ENCODE results near the gene LRP6.
A peak's percentile ranks its signal among the peaks of the same experiment; 100 is the strongest.
"Not testable (repeated sequence)": the region's sequence is repeated elsewhere in the genome, so short reads cannot be mapped to it uniquely, and the experiment has no call there.

The LRP6 gene

DNA sequence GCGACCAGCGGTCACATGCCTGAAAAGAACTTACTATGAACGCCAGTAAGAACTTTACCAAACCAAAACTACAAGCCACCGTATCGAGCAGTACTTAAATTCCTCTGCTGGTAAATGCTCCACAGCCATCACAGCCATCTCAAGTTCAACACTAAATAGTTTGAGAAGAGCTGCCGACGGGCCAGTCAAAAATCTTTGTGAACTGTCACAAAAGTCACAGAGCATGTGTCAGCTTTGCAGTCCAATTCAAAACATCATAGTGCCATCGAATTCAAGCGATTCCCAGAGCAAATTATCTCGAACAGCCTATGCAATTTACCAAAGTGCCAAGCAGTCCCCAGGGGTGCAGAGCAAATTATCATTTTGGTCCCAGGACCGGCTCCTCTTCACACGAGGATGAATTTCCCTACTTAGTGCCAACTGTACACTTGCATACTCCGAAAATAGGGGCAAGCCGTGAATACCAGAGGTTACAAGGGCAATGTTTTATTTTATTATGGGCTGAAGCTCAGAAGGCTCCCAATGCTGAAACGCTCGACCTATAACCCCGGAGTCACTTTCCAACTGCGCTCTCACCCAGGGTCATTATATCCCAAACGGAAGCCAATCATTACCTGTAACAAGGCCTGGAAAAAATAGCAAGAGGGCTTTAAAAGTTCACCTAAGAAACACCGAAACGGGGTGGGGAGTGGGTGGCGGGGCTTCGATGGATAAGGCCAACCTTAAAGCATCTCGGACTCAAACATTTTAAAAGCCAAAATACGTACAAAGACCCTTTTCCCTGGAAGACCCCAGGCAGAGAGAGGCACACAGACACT lies 1.1 kb downstream of the LRP6 start:
- Histone ChIP-seq H3K27me3 (ENCODE audit: control insufficient read depth in 1 of 2, insufficient read depth in 2 of 2, low read length in 2 of 2) (no peaks in the 10 kb centered on the region), H3K36me3 (ENCODE audit: control insufficient read depth in 2 of 2, insufficient read depth in 2 of 2, low read length in 2 of 2) (no peaks in the 10 kb centered on the region), H3K4me3 (ENCODE audit: low read length in 2 of 2) (peak overlapping the region; percentile 85 to 96), H3K9ac (ENCODE audit: low read length in 2 of 2) (peak overlapping the region; percentile 84 to 99), H3K27ac (ENCODE audit: low read length) (peak overlapping the region; percentile 94), H3K9me3 (ENCODE audit: control insufficient read depth in 2 of 2, low read length in 2 of 2) (no peaks in the 10 kb centered on the region), H3K4me1 (ENCODE audit: control insufficient read depth, insufficient read depth, low read length) (peaks cover 14% of the 10 kb centered on the region)

DNA sequence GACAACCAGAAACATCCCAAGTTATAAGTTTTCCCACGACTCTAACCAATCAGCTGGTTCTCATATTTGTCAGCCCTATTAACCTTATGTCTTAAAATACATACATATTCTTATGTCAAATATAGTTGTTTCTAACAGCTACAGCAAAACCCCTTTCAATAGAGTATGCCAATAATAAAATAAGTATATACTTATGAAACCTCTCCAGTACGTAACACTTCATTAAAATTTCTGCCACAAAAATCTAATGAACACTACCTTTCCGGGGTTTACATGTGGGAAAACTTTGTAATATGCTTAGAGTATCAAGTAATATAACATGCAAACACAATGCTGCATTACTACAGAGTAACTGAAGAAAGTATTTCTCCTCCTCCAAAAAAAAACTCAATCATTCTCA lies 1.8 kb downstream of the LRP6 start:
- Histone ChIP-seq H3K9ac (ENCODE audit: low read length in 2 of 2) (peak overlapping the region in 1 of 2 donors; percentile 84), H3K4me3 (ENCODE audit: low read length in 2 of 2) (peak overlapping the region; percentile 85 to 96), H3K9me3 (ENCODE audit: control insufficient read depth in 2 of 2, low read length in 2 of 2) (no peaks in the 10 kb centered on the region), H3K27ac (ENCODE audit: low read length) (no peak overlapping the region), H3K27me3 (ENCODE audit: control insufficient read depth in 1 of 2, insufficient read depth in 2 of 2, low read length in 2 of 2) (no peaks in the 10 kb centered on the region), H3K4me1 (ENCODE audit: control insufficient read depth, insufficient read depth, low read length) (peaks cover 14% of the 10 kb centered on the region), H3K36me3 (ENCODE audit: control insufficient read depth in 2 of 2, insufficient read depth in 2 of 2, low read length in 2 of 2) (no peaks in the 10 kb centered on the region)

DNA sequence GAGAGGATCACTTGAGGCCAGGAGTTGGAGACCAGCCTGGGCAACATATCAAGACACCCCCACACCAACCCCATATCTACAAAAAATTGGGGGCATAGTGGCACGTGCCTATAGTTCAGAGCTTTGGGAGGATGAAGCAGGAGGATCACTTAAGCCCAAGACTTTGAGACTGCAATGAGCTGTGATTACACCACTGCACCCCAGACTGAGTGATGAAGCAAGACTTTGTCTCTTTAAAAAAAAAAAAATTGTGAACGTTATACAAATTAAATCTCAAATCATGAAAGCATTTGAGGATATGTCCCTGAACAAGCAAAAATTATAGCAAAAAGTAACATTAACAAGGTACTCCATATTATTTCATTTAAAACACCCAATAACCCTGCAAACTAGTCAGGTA lies 2.9 kb downstream of the LRP6 start:
- Histone ChIP-seq H3K9me3 (ENCODE audit: control insufficient read depth in 2 of 2, low read length in 2 of 2) (no peaks in the 10 kb centered on the region), H3K9ac (ENCODE audit: low read length in 2 of 2) (no peak overlapping the region), H3K36me3 (ENCODE audit: control insufficient read depth in 2 of 2, insufficient read depth in 2 of 2, low read length in 2 of 2) (no peaks in the 10 kb centered on the region), H3K4me1 (ENCODE audit: control insufficient read depth, insufficient read depth, low read length) (peaks cover 14% of the 10 kb centered on the region), H3K27me3 (ENCODE audit: control insufficient read depth in 1 of 2, insufficient read depth in 2 of 2, low read length in 2 of 2) (no peaks in the 10 kb centered on the region), H3K4me3 (ENCODE audit: low read length in 2 of 2) (no peak overlapping the region), H3K27ac (ENCODE audit: low read length) (no peak overlapping the region)

DNA sequence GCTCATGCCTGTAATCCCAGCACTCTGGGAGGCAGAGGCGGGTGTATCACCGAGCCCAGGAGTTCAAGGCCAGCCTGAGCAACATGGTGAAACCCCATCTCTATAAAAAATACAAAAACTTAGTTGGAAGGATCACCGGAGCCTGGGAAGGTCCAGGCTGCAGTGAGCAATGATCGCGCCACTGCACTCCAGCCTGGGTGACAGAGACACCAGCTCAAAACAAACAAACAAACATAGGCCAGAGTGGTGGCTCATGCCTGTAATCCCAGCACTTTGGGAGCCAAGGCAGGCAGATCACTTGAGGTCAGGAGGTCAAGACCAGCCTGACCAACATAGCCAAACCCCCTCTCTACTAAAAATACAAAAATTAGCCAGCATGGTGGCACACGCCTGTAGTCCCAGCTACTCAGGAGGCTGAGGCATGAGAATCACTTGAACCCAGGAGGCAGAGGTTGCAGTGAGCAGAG lies 10.5 kb downstream of the LRP6 start:
- H3K4me3 ChIP-seq (ENCODE audit: low read length in 2 of 2); H3K9me3 ChIP-seq (ENCODE audit: control insufficient read depth in 2 of 2, low read length in 2 of 2); H3K9ac ChIP-seq (ENCODE audit: low read length in 2 of 2); H3K27ac ChIP-seq (ENCODE audit: low read length); H3K27me3 ChIP-seq (ENCODE audit: control insufficient read depth in 1 of 2, insufficient read depth in 2 of 2, low read length in 2 of 2); H3K36me3 ChIP-seq (ENCODE audit: control insufficient read depth in 2 of 2, insufficient read depth in 2 of 2, low read length in 2 of 2); H3K4me1 ChIP-seq (ENCODE audit: control insufficient read depth, insufficient read depth, low read length): not testable (repeated sequence)

DNA sequence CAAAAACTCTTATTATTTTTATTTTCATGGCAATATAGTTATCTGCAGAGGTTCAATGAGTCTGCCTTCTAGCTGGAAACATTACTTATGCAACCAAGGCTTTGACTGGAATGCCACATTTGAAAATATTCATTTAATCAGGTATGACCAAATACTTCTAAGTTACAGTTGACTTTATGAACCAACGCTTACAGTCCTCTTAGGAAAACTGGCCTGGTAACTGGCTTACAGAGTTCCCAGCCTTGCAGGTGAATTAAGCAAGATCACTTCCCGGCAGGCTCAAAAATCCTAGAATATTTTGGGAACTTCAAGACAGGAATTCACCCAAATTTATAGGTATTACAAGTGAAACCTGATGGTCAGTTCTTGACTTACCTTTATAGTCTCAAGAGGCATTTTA lies 12.3 kb downstream of the LRP6 start:
- H3K9ac ChIP-seq (ENCODE audit: low read length in 2 of 2): no peak overlapping the region
- no peak overlapping the region for H3K27ac ChIP-seq (ENCODE audit: low read length)
- H3K9me3 ChIP-seq (ENCODE audit: control insufficient read depth in 2 of 2, low read length in 2 of 2): no peaks in the 10 kb centered on the region
- H3K4me1 ChIP-seq (ENCODE audit: control insufficient read depth, insufficient read depth, low read length): no peaks in the 10 kb centered on the region
- H3K36me3 ChIP-seq (ENCODE audit: control insufficient read depth in 2 of 2, insufficient read depth in 2 of 2, low read length in 2 of 2): no peaks in the 10 kb centered on the region
- H3K4me3 ChIP-seq (ENCODE audit: low read length in 2 of 2): no peak overlapping the region
- no peaks in the 10 kb centered on the region for H3K27me3 ChIP-seq (ENCODE audit: control insufficient read depth in 1 of 2, insufficient read depth in 2 of 2, low read length in 2 of 2)

DNA sequence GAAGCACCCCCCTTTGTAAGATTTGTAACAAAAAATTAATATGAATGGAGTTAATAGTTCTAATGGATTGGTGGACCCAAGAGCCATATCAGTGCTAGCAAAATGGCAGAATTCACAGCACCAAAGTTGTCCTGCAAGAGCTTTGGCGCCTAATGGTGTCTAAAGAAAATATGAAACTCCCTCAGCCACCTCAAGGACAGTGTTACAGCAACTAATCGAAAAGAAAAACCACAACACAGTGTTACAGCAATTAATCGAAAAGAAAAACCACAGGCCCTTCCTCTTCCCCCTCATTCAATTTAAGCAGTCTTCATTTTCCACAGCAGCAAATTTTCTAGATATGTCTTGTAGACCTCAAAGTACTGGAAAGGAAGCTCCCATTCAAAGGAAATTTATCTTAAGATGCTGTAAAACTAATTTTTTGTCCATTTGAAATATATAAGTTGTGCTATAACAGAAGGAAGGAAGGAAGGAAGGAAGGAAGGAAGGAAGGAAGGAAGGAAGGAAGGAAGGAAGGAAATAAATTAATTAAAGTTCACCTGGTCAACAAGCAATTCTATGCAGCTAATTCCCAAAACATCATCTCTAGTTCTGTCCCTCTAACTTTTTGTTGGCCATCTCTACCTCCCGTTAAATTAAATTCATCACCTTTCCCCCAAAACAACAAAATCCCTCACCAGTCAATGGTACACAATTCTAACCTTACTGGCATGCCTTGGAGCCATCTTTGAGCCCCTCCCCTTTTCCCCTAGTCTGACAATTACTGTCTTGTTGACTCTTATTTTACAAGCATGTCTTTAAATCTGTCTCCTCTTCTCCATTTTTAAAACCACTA lies 17.4 kb downstream of the LRP6 start:
- Histone ChIP-seq H3K4me3 (ENCODE audit: low read length in 2 of 2) (no peak overlapping the region), H3K36me3 (ENCODE audit: control insufficient read depth in 2 of 2, insufficient read depth in 2 of 2, low read length in 2 of 2) (no peaks in the 10 kb centered on the region), H3K4me1 (ENCODE audit: control insufficient read depth, insufficient read depth, low read length) (no peaks in the 10 kb centered on the region), H3K27me3 (ENCODE audit: control insufficient read depth in 1 of 2, insufficient read depth in 2 of 2, low read length in 2 of 2) (no peaks in the 10 kb centered on the region), H3K9me3 (ENCODE audit: control insufficient read depth in 2 of 2, low read length in 2 of 2) (no peaks in the 10 kb centered on the region), H3K27ac (ENCODE audit: low read length) (no peak overlapping the region), H3K9ac (ENCODE audit: low read length in 2 of 2) (no peak overlapping the region)

DNA sequence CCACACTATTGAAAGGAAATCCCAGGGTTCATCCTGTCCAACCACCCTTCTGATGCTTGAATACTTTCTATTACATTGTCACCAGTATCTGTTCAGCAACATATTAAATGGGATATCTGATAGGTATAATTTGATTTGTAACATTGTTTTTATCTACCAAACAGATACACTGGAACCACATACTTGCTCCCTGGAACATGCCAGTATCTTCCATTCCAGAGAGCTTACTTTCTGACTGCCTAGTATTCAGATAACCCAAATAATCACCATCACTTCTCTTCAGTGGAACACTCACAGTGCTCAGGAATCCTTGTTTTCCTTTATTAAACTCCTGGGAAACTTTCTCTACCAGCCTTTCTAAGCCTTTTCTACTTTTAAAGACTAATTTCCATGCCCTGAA lies 19.3 kb downstream of the LRP6 start:
- Histone ChIP-seq H3K4me1 (ENCODE audit: control insufficient read depth, insufficient read depth, low read length) (no peaks in the 10 kb centered on the region), H3K27me3 (ENCODE audit: control insufficient read depth in 1 of 2, insufficient read depth in 2 of 2, low read length in 2 of 2) (no peaks in the 10 kb centered on the region), H3K4me3 (ENCODE audit: low read length in 2 of 2) (no peak overlapping the region), H3K9ac (ENCODE audit: low read length in 2 of 2) (no peak overlapping the region), H3K36me3 (ENCODE audit: control insufficient read depth in 2 of 2, insufficient read depth in 2 of 2, low read length in 2 of 2) (no peaks in the 10 kb centered on the region), H3K27ac (ENCODE audit: low read length) (no peak overlapping the region), H3K9me3 (ENCODE audit: control insufficient read depth in 2 of 2, low read length in 2 of 2) (no peaks in the 10 kb centered on the region)

DNA sequence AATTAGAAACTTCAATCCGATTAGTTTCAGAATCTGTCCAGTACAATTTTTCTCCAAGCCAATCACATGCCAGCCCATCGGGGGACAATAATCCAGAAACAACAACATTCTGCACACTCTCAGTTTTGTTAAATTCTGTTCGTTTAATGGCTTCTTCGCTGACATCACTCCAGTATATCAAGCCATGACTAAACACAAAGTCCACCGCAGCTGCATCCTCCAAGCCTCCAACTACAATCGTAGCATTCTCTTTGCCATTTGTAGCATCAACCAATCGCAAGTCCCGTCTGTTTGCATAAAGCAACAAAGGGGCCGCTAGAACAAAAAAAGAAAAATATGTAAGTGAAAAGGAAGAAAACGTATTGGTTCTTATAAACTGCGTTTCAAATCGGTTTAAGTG lies 22.5 kb downstream of the LRP6 start:
- H3K27ac ChIP-seq (ENCODE audit: low read length): no peak overlapping the region
- H3K9ac ChIP-seq (ENCODE audit: low read length in 2 of 2): no peak overlapping the region
- H3K27me3 ChIP-seq (ENCODE audit: control insufficient read depth in 1 of 2, insufficient read depth in 2 of 2, low read length in 2 of 2): no peaks in the 10 kb centered on the region
- no peaks in the 10 kb centered on the region for H3K4me1 ChIP-seq (ENCODE audit: control insufficient read depth, insufficient read depth, low read length)
- no peaks in the 10 kb centered on the region for H3K9me3 ChIP-seq (ENCODE audit: control insufficient read depth in 2 of 2, low read length in 2 of 2)
- H3K36me3 ChIP-seq (ENCODE audit: control insufficient read depth in 2 of 2, insufficient read depth in 2 of 2, low read length in 2 of 2): no peaks in the 10 kb centered on the region
- H3K4me3 ChIP-seq (ENCODE audit: low read length in 2 of 2): no peak overlapping the region

DNA sequence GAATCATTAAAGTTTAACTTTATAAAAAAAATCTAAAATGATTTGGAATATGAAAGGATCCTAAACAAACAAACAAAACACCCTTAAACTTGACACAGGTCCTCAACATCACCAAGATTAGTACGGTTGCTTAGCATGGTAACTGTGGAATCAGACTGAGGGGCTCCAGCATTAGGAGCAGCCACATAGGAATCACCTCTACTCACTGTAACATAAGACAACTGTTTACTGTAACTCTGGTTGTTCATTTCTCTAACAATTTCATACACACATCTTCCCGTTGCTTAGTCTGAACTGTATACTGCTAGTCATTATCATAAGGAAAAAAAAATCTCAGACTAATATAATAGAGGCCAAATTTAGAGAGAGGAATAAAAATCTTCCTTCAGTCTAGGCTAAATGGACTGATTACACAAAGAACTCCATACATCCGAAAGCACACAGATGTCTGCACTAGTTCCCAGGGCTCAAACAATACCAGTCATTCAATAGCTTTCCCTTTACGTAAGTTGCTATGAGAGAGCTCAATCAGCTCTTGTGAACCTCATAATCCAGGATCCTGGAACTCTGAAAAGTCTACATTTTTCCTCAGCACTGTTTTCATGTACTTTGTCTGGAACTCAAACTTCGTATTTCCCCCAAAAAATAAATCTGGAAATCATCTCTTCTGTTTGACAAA lies 26.0 kb downstream of the LRP6 start:
- peak overlapping the region in 1 of 2 donors; percentile 20 for H3K9ac ChIP-seq (ENCODE audit: low read length in 2 of 2)
- no peaks in the 10 kb centered on the region for H3K9me3 ChIP-seq (ENCODE audit: control insufficient read depth in 2 of 2, low read length in 2 of 2)
- H3K4me1 ChIP-seq (ENCODE audit: control insufficient read depth, insufficient read depth, low read length): no peaks in the 10 kb centered on the region
- H3K36me3 ChIP-seq (ENCODE audit: control insufficient read depth in 2 of 2, insufficient read depth in 2 of 2, low read length in 2 of 2): no peaks in the 10 kb centered on the region
- no peak overlapping the region for H3K27ac ChIP-seq (ENCODE audit: low read length)
- no peaks in the 10 kb centered on the region for H3K27me3 ChIP-seq (ENCODE audit: control insufficient read depth in 1 of 2, insufficient read depth in 2 of 2, low read length in 2 of 2)
- H3K4me3 ChIP-seq (ENCODE audit: low read length in 2 of 2): peak overlapping the region in 1 of 2 donors; percentile 41

DNA sequence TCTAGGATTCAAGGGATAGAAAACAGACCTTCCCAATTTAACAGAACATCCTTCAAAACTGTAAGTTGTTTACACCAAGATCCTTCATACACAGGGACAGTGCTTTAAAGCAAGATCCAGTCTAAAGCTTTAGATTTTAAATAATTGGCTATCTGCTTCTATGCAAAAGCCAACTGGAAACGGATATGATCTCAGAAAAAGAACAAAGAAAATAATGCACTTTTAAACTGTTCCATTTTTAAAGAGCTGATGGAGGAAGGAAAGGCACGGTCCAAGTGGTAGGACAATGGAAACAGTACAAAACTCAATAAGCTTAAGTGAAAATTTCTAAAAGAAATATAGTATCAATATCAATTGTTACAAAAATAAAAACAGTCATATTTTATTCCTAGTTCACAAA lies 27.7 kb downstream of the LRP6 start:
- no peaks in the 10 kb centered on the region for H3K36me3 ChIP-seq (ENCODE audit: control insufficient read depth in 2 of 2, insufficient read depth in 2 of 2, low read length in 2 of 2)
- no peak overlapping the region for H3K27ac ChIP-seq (ENCODE audit: low read length)
- H3K4me1 ChIP-seq (ENCODE audit: control insufficient read depth, insufficient read depth, low read length): no peaks in the 10 kb centered on the region
- no peak overlapping the region for H3K4me3 ChIP-seq (ENCODE audit: low read length in 2 of 2)
- H3K27me3 ChIP-seq (ENCODE audit: control insufficient read depth in 1 of 2, insufficient read depth in 2 of 2, low read length in 2 of 2): no peaks in the 10 kb centered on the region
- no peak overlapping the region for H3K9ac ChIP-seq (ENCODE audit: low read length in 2 of 2)
- H3K9me3 ChIP-seq (ENCODE audit: control insufficient read depth in 2 of 2, low read length in 2 of 2): no peaks in the 10 kb centered on the region

Measured in stomach smooth muscle (tissue), 2 donors.